Left colon (tissue), 2 donors: ENCODE results near the gene GPC5. TPM values are rescaled to one million over a fixed set of nuclear protein-coding genes. Genes with fewer than 3 reads are reported as not detected.
"Not testable (repeated sequence)": the region's sequence is repeated elsewhere in the genome, so short reads cannot be mapped to it uniquely, and the experiment has no call there.

ENCODE experiments used
- ATAC-seq: fragments of 200-7000 bp; cut with Tn5 transposase; one replicate; pipeline ENCODE4 v1.9.1; 2020; ENCODE audit warnings: mild to moderate bottlenecking, moderate library complexity
- DNase-seq, 2 donors: peaks; one replicate each; pipeline ENCODE4 v3.0.0-alpha.2; 2020
- intact Hi-C, 2 donors: fragments of 100-400 bp; cut with DNase I in 1 of 2; cut with micrococcal nuclease in 1 of 2; formaldehyde crosslinking; loops; one replicate each; pipeline versions ENCODE4 v1.11.2 to v1.14.0; 2022; cut with DNase I, micrococcal nuclease
- total RNA-seq, 2 donors: library from RNA; stranded (reverse); fragmentation: NEBNext Ultra II Directional; extraction: Animal tissue kit (Norgen Biotek cat#: 25700); gene quantifications; one replicate each; pipeline ENCODE4 v1.2.1, GENCODE V29; 2021
- donor health status: DM: no; HTN: no; CAD: no.
- donor health status: DM: yes; HTN: yes; CAD: no.

Gene GPC5
- total RNA-seq, 2 donors from 2014 or later, result 0.22 to 0.24 TPM

- intact Hi-C loops, result no loop called here
- ATAC-seq, result no peak
- DNase-seq, result no peak
These were observed 1408.9 kb downstream of the GPC5 start for GRCh38 chr13:92807353-92807752.

DNA sequence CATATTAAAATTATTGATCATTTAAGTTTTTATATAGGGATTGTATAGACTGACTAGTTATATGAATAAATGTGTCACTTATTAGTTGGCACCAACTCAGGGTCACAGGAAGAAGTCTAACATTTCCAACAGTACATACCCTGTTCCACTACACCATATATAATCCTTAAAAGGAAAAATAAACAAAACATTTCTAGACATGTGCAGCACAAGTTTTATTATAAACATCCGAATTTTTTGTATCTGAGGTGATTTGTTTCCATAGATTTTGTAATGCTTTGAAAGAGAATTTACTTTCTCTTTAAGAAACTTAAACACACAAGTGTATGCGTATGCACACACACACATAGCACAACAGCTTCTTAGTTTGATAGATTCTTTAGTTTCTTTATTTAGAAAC lies 1409.5 kb downstream of the GPC5 start:
- no peak for DNase-seq
- ATAC-seq, result no peak
- intact Hi-C loops, result no loop called here

DNA sequence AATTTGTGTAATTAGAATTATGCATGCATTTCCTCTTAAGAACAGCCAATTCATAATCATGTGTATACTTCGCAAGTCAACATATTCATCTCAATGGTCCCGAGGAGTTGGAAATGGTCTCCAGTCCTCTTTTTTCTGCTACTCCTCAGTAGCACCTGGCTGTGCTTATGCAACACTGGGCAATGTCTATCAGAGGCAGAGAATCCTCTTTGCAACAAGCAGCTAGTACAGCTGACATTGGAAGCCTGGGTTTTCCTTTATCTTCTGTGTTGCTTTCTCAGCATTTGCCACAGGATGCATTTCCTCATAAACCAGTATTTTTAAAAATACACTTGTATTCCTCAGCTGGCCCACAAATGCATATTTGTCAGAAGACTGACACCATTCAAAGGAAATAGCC lies 1422.9 kb downstream of the GPC5 start:
- DNase-seq (no peak), ATAC-seq (no peak)
- intact Hi-C loops, result no loop called here

- DNase-seq (no peak), ATAC-seq (no peak)
- intact Hi-C loops, result no loop called here
These were observed 1424.6 kb downstream of the GPC5 start for GRCh38 chr13:92823059-92823458.

DNA sequence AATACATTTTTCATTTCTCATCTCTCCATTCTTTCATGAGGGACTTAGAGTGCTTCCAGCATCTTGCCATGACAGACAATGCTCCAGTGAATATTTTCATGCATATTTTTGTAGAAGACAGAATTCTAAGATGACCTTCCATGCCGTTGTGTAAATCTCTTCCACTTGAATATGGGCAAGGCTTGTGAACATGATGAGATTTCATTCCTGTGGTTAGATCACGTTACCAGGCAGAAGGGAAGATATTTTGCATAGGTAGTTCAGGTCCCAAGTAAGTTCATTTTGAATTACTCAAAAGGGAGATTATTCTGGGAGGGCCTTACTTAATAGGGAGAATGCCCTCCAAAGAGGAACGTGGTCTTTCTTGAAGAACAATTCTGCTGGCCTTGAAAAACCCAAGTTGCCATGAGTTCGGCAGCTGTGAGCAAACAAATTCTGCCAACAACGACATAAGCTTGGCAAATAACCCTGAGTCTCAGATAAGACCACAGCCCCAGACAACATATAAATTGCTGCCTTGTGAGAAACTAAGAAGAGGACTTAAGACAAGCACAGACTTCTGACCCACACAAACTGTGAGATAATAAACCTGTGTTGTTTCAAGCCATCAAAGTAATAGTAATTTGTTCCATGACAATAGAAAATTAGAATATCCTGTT lies 1427.6 kb downstream of the GPC5 start:
- ATAC-seq (no peak), DNase-seq (no peak)
- intact Hi-C loops, result no loop called here

- no peak for DNase-seq
- intact Hi-C loops, result no loop called here
- ATAC-seq, result no peak
These were observed 1429.1 kb downstream of the GPC5 start for GRCh38 chr13:92827503-92827902.

- intact Hi-C loops, result no loop called here
- ATAC-seq (no peak), DNase-seq (no peak)
These were observed 1431.5 kb downstream of the GPC5 start for GRCh38 chr13:92829930-92830329.

- ATAC-seq, result no peak
These were observed 1432.4 kb downstream of the GPC5 start for GRCh38 chr13:92830821-92831220.

DNA sequence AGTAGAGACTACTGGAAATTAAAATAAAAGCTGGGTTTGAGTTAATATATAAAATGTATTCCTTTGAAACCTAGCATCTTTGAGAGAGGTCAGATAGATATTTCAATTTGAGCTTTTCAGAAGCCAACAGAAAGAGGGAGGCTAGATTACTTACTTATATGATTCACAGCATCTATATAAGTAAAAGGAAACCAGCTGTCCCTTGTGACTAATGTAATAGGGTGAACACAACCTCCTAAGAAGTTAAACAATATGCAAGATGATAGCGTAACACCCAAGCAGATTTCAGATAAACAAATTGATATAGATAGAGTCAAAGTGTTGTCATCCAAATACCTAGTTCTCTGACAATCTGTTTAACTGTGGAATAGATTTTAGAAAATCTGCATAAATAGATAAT lies 1434.7 kb downstream of the GPC5 start:
- intact Hi-C loops, result no loop called here
- ATAC-seq, result no peak
- no peak for DNase-seq

More at GRCh38 chr13:92830821-92831220, 1432.4 kb downstream of the GPC5 start:
- intact Hi-C loops, result no loop called here
- no peak for DNase-seq

DNA sequence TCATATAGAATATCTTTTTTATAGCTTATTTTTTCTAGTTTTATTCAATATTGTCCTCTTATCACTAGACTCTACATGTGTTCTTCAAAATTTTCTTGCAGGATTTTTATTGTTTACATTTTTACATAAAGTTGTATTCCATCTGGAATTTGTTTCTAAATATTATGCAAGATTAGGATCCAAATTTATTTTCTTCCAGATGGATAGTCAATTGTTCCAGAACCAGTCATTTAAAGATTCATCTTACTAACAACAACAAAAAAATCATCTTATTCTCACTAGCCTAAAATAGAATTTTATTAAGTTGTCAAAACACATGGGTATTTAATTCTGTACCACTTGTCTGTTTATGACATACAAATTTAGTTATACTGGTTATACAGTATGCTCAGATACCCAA lies 1437.8 kb downstream of the GPC5 start:
- DNase-seq (no peak), ATAC-seq (no peak)
- intact Hi-C loops, result no loop called here

GRCh38 chr13:92838786-92839185 lies 1440.4 kb downstream of the GPC5 start:
- intact Hi-C loops, result no loop called here
- DNase-seq, result no peak
- no peak for ATAC-seq

DNA sequence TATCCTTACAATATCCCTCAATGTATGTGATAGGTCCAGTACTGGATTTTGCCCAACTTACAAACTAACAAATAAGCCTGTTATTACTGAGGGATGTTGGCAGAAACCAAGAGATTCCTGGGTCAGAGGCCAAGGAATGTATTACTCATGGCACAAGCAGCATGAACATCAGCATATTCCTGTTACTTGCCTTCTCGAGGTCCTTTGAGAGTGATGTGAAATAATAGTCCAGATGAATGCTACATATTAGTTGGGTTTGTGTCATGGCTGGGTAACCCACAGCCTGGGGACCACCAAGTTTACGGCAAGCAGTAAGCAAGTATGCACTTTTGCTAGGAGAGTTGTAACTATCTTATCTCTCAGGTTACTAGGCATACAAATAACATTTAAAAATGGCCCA lies 1443.7 kb downstream of the GPC5 start:
- no peak for ATAC-seq
- no peak for DNase-seq
- intact Hi-C loops, result no loop called here

- intact Hi-C loops, result no loop called here
These were observed 1445.1 kb downstream of the GPC5 start for GRCh38 chr13:92843549-92843948.

GRCh38 chr13:92849381-92849780 lies 1451.0 kb downstream of the GPC5 start:
- intact Hi-C loops, result no loop called here
- no peak for ATAC-seq
- no peak for DNase-seq

More at GRCh38 chr13:92843549-92843948, 1445.1 kb downstream of the GPC5 start:
- DNase-seq (no peak), ATAC-seq (no peak)

DNA sequence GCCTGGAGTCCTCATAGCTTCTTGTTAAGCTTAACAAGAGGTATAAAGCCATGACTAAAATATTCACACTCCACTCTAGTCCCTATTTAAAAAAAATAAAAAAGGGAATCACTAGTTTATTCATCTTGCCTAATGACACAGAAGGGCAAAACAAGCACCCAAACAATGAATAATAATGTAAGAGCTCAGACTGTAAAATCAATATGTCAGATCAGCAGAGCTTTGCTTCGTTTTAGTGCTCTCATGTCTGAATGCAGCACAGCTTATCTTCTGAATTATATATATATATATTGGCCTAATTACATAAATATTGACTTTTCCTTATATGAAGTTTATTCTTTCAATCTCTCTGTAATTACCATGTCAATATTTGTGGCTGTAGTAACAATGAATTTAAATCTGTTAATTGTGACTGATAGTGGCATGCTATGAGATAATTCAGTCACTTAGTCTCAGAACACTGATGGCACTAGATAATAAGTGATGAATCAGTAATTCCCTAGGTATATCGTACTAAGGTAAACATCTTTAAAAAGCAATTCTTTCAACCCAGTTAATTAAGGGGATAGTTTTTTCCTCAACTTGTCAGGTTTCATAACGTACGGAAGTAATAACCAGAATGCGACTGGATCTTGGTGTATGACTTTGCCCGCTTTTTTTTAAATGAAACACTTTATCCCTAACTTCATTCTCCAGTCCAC lies 1466.3 kb downstream of the GPC5 start:
- no peak for DNase-seq
- ATAC-seq, result no peak
- intact Hi-C loops, result no loop called here

DNA sequence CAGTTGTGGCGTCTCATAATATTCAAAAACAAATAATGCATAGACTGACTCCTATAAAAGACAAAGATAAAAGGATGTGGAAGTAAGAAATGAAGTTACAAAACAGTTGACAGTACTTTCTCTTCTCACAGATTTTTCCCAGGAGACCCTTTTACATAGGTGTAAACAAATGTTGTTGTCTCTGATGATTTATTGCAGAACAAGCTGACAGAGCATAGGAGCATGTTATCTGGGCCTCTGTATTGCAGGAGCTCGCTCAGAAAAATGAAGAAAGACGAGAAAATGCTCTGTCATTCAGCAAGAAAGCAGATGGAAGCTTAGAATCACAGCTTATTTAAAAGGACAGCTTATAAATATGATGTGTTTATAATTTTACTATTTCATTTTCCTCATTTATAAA lies 1474.6 kb downstream of the GPC5 start:
- ATAC-seq, result no peak
- intact Hi-C loops, result no loop called here
- DNase-seq, result no peak

- ATAC-seq (no peak), DNase-seq (no peak)
- intact Hi-C loops, result no loop called here
These were observed 1488.2 kb downstream of the GPC5 start for GRCh38 chr13:92886535-92887077.

DNA sequence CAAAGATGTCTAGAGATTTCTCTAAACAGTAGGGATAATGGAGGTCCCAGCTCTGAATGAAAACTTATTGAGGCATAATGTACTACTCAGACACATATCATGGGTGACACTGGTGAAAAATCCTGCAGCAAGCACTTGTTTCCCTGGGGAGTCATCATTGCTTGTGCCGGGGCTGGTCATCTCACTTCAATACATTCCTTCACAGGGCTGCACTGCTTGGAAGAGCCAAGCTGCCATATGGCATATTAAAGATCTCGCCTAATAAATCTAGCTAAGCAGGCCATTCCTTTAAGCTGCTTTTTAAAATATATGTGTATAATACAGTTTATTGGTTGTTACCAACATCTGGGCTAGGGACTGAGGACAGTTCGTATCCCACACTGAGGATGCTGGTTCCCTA lies 1496.0 kb downstream of the GPC5 start:
- intact Hi-C loops, result no loop called here
- no peak for DNase-seq
- ATAC-seq, result no peak

DNA sequence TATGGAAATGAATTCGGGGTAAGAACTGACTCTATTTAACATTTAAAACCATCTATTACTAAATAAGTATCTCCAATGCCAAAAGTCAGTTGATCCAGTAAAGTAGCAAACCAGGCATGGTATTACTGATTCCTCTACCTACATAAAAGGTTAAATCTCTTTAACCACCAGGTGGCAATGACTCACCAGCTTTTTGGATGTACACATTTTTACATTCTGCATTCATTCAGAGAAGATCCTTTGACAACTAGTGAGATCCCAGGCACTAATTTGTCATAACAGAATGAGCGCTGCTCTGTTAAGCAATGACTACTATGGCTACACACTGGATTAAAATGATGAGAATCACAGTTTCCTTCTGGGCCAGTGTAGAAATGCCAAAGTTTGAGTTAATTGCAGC lies 1498.4 kb downstream of the GPC5 start:
- DNase-seq (no peak), ATAC-seq (no peak)
- intact Hi-C loops, result no loop called here

- DNase-seq, intact Hi-C loops, ATAC-seq: not testable (repeated sequence)
These were observed 1500.5 kb downstream of the GPC5 start for GRCh38 chr13:92898946-92899345.

- ATAC-seq, result no peak
- intact Hi-C loops, result no loop called here
- no peak for DNase-seq
These were observed 1502.0 kb downstream of the GPC5 start for GRCh38 chr13:92900446-92900845.
